Superior temporal gyrus (tissue), 1 donor: ENCODE data around the gene MCTP2.
"Not testable (repeated sequence)": the region's sequence is repeated elsewhere in the genome, so short reads cannot be mapped to it uniquely, and the experiment has no call there.

Experiments used
- DNase-seq: peaks from one replicate; pipeline ENCODE4 v3.0.0-alpha.2; 2016; ENCODE audit errors: extremely low spot score

Gene MCTP2

DNA sequence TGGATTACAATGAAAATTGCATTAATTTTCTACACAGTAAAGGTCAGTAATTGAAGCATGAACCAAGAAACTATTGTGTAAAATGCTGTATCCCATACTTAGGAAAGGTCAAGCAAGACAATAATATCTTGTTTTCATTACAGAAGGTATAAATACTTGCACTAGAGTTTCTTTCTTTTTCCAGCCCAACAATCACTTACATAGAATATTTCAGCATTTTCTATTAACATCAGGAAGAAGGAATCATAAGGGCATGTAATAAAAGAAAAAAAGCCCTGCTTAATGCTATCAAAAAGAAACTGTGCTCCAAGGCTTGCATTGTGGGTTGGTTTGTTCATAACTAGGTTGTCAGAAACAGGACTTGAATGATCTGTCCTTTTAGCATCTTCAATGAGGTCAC is 215.1 kb downstream of the MCTP2 start:
- no peak for DNase-seq

DNA sequence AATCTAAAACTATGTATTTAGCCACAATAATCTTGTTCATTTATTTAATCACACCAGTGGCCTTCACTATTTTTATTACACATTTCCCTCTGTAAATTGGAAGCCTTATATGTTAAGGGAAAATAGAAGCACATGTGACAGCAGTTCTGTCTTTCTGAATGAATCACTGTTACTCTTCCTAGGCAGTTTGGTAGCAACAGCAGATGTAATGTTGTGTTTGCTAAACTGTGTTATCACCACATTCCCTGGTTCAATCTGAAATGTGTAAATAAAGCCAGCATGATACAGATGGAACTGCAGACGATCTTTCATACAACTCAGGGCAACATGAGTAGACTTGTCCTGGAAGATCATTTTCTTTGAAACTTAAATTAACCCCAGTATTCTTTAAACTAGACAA is 220.1 kb downstream of the MCTP2 start:
- no peak for DNase-seq

DNA sequence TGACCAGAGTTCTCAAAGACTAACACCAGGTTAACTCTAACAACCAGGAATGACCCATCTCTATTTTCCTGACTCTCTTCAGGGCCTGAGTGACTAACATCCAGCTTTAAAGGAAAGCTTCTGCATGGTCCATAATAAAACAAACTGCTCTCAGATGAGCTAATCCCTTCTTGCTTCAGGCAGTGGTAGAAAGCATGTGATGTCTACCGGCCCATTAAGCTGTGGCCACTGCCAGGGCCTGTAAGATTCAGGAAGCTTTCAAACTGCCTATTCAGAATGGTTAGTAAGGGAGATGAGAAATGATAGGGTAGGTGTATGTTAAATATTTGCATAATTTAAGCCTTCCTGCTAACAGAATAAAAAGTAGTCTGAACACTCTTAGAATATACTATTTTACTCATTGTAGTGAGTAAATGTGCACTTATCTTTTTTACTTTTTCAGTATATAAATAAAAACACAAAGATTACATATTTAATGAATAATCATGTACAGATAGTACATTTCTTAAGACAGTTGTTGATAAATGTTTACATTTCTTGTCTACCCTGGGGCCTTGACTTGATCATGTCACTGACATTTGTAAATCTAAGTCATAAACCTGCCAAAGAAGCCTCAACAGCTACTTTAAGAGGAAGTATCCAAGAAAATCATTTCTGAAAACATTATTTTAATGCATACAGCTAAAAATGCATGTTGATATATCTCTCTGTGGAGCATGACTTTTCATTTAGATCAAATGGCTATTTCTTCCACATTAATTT is 222.0 kb downstream of the MCTP2 start:
- DNase-seq: no peak

DNA sequence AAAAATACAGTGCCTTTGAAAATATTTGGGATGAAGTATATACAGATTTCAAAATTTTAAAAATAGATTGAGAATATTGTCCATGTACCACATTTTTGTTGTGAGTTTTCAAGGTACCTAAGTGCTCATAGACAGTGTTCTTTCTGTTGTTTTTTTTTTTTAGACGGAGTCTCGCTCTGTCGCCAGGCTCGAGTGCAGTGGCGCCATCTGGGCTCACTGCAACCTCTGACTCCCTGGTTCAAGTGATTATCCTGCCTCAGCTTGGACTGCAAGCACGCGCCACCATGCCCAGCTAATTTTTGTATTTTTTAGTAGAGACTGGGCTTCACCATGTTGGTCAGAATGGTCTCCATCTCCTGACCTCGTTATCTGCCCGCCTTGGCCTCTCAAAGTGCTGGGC is 223.9 kb downstream of the MCTP2 start:
- DNase-seq: no peak

DNA sequence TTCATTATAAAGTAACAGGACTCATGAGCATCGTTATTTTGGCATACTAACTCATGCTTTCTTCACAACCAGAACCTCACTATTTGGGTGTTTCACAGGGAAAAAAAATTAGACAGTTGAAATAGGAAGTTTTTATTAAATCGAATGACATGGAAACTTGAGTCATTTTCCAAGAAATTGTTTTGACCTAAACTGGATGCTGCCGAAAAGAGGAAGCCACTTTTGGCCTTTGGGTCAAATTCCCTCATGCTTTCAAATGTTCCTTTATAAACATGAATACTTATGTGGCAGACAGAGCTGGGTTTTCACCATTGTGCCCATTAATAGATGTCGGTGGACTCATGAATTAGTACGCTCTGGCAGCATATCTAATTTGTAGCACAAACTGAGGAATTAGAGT is 224.9 kb downstream of the MCTP2 start:
- no peak for DNase-seq

DNA sequence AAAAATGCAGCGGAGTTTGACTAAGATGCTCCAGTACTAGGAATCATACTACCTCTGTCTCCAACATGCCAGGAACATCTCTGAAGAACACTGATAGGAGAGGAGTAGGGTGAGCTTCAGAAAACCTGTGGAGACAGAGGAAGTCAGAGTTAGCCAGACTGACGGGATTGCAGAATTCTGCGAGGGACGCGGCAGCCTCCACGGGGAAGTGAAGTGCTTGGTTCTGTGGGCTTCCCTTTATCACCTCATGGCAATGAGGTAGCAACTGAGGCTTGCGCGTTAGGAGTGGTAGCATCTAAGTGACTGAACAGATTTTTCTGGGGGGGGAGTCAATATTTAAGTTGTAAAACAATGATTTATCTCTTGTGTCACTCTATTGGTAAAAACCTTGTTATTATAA is 226.3 kb downstream of the MCTP2 start:
- no peak for DNase-seq

DNA sequence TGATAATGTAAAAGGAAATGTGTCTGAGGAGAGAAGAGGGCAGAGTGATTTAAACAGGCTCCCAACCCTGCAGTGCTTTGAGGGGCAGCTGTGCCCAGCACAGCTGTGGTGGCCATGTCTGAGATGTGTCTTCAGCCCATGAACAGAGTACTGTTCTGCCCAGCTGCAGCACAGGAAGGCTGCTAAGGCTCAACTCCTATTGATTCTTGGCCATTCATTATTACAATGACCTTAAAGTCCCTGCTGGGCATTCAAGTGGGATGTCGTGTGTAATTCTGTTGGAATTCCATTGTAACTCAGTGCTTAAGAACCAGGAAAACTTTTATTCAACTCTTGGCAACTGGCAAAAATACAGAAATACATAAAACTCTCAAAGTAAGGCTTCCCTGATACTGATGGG is 229.3 kb downstream of the MCTP2 start:
- no peak for DNase-seq

DNA sequence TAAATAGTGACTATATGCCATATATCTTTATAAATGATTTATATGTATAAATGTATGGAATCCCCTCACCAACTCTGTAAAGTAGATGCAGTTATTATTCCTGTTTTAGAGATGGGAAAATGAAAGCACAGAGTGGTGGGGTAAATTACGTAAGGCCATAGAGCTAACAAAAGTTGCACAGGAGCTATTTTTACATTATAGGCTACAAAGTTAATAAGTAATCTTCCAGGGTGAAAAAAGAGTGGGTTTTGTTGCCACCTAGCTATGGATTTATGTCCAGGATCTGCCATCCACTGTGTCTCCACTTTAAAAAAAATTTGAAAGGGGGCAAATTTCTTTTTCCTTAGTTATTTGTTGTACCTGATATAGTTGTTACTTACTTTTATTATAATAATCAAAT is 235.7 kb downstream of the MCTP2 start:
- no peak for DNase-seq

DNA sequence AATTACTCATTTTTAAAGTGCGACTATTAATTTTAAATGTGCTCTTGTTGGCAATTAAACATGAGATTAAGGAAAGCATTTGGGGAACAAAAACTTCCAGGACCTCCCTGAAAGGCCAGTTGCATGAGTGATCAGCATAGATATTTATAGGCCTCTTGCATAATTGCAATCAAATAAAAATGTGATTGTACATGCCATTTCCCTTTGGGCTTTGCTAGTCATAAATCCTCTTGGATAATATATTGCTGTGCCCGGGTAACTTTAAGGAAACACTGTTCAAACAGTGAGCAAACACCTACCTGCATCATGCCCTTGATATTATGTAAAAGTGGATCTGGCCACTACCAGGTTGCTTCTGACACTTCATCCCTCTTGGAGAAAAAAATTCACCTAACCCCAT is 239.1 kb downstream of the MCTP2 start:
- no peak for DNase-seq

DNA sequence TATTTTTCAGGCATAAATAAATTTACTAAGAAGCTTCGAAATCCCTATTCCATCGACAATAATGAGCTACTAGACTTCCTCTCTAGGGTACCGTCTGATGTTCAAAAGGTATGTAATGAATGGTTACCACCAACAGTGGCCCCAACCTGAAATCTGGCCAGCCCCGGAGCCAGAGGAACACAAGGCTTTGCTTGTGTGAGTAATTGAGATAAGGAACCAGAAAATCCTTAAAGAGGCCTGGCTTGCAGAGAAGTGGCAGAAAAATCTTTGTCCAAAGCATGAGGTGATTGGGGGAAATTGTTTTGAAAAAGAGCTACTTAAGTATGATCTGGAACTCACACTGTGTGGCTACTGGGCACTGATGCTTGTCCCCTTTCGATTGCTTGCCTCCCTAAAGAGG is 245.3 kb downstream of the MCTP2 start:
- DNase-seq: no peak

DNA sequence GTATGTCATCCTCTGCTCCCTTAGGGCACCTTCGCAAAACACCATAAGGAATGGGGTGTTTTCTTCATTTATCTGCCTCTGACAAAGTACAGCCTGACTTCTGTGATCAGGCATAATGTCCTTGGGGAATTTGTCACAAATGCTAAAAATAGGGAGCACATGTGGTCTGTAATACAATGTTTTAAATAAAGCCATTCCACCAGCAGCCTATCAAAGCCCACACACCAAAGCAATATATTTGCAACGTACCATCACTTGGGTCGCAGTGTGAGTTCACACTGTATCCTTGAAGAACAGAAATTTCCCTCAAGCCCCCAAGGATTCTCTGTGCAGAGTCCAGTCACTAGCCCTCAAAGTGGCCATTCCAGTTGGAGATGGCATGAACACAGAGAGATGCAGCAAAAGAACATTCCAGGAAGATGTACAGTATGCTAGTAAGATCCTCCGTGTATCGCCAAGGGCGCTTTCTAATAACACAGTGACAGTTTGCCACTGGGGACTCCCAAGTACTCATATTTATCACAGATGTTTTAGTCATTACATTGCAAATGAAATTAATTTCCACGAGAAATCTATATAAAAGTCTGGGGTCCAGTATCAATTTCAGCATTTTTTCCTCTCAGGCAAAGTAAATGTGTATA is 246.7 kb downstream of the MCTP2 start:
- DNase-seq: no peak

DNA sequence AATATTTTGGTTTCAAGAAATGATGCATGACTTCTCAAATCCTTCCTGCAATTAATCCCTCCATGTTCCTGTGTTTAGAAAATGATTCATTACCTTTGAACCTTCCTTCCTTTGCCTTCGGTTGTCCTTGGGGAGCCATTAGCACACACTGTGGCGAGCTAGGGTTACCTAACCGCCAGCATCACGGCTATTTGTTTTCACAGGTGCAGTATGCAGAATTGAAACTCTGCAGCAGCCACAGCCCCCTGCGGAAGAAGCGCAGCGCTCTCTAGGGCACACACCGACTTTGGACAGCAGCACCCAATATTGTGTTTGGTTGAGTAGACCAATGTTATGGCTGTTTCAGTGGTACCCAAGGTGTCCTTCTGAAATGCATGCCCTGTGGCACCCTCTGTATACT is 247.4 kb downstream of the MCTP2 start:
- DNase-seq: no peak

DNA sequence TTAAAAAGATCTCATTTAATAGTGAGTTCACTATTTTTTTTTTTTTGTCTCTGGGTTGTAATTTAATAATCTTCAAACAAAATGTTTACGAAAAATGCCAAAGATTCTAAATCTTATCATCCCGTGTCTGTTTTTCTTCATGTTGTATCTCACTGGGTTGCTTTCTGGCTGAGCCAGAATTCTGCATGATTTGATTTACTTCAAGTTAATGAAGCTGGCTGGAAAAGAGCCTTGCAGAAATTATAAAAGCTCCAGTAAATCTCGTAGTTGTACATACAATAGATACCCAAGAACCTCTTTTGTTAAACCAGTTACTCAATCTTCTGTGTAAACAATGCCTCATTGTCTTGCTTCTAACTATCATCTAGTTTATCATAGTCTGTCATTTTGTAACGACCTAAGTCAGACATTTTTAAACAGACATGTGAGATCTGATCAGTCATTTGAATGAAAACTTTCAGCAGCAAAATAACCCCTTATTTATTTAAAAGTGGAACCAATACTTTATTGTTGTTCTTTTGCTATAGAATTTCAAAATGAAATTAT is 249.0 kb downstream of the MCTP2 start:
- no peak for DNase-seq

DNA sequence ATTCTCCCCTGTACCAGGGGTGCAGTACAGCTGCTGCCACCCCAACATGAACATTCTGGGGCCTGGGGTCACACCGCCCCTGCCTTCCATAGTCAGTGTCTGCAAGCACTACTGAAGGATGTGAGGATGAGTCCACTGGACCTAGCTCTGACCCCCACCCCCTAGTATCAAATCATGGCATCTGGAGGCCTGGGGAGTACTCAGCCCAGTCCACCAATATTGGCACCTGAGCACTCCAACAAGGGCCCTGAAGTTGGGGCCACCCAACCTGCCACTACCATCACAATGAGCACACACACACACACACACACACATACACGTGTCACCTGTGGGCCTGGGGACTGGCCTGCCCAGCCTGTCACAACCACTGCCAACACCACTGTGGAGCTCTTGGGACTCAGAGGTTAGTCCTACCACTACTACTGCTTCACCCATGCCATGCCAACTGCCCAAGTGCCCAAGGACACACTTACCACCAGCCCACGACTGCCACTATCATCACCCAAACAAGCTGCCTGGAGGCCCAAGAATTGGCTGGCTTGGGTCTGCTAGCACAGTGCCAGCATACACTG is 253.9 kb downstream of the MCTP2 start:
- no peak for DNase-seq

DNA sequence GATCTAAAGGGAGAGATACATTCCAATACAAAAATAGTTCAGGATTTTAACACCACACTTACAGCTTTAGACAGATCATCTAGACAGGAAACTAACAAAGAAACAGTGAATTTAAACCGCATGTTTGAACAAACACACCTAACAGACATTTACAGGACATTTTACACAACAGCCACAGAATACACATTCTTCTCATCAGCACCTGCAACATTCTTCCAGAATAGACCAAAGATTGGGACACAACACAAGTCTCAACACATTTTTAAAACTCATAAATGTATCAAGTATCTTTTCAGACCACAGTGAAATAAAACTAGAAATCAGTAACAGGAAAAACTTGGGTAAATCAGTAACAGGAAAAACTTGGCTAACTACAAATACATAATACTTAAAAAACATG is 256.3 kb downstream of the MCTP2 start:
- DNase-seq: no peak

DNA sequence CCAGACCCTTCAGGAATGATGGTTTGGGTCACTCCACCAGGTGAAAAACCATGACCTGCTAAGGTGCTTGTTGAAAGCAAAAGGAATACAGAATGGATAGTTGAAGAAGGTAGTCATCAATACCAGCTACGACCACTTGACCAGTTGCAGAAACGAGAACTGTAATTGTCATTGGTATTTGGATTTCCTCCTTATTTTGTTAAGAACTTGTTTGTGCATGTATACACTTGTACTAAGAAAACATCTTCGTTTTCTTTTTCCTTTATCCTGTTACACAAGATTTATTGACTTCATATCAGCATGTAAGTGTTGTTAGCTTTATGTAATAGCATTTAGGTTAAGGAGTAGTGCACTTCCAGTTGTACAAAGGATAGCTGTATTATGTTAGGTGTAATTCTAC is 261.8 kb downstream of the MCTP2 start:
- DNase-seq: no peak

DNA sequence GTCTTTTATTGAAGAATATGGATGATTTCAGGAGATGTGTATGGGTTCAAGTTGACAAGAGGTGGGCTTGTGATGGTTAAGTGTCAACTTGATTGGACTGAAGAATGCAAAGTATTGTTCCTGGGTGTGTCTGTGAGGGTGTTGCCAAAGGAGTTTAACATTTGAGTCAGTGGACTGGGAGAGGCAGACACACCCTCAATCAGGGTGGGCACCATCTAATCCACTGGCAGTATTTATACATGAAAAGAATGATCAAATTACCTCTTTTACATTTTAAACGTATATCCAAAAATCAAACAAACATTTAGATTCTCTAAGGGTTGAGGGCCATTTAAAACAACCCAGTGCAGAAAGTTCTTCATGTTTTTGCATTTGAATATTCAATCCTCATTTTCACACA is 262.2 kb downstream of the MCTP2 start:
- DNase-seq: not testable (repeated sequence)

DNA sequence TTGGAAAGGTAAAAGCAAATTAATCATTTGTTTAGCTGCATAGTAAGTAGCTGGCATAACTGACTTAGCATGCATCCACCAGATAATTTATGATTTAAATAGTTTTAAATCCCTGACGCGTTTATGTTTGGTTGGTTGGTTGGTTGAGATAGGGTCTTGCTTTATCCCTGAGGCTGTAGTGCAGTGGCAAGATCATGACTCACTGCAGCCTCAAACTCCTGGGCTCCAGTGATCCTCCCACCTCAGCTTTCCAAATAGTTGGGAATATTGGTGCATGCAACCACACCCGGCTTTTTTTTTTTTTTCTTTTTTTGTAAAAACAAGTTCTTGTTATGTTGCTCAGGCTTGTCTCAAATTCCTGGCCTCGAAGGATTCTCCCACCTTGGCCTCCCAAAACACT is 263.4 kb downstream of the MCTP2 start:
- no peak for DNase-seq

DNA sequence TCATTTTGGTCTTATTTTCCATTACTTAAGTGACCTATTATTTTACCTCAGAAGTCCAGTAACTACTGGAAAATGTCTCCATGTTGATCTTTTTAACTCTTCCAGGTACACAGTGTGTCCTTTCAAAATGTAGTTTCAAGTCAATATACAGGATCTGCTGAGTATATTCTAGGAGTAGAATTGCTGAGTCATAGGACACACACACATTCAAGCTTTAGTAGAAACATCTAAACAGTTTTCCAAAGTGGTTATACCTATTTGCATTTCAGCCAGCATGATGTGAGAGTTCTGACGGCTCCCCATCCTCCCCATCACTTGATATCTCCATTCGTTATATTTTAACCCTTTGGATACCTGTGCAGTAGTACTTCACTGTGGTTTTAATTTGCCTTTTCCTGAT is 271.9 kb downstream of the MCTP2 start:
- DNase-seq: no peak

DNA sequence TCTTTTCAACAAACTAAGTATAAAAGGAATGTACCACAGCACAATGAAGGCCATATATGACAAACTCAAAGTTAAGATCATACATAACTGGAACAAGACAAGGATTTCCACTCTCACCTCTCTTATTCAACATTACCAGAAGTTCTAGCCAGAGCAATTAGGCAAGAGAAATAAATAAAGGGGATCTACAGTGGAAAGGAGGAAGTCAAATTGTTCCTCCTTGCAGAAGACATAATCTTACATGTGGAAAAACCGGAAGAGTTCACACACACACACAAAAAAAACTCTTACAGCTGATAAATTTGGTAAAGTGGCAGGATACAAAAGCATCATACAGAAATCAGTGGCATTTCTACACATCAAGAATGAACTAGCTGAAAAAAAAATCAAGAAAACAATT is 277.9 kb downstream of the MCTP2 start:
- no peak for DNase-seq

DNA sequence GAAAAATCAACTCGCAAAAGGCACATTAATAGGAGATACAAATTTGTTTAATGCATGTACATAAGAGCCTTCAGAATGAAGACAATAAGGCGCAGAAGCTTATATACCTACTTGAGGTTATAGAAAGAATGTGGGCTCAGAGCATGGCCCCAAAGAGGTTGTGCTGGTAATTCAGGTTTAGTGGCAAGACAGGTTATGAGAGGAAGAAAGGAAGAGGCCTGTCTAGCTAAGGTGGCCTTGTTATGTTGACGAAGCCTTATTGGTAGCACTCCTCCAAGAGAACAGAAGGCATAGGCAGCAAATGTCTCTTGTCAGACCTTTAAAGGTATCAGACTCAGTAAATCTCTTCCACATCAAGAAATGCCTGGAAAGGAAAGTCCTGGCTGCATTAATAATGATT is 290.8 kb downstream of the MCTP2 start:
- no peak for DNase-seq

DNA sequence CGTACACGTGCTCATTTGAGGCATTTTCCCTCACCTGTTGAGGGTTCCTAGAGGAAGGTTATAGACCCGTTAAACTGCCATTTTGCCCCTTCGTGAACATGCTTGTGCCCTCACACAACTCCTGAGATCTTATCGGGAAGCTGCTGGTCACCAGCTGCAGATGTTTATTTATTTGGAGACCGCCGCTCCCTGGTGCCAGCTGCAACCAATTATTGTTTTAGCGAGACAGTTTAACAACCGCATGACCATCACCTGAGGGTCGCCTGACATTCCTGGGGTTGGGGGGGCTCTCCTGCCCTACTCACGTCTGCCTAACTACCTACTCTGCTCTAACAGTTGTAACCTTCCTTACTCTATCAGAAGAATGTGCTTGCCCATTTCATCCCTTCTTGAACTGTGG is 292.5 kb downstream of the MCTP2 start:
- no peak for DNase-seq

DNA sequence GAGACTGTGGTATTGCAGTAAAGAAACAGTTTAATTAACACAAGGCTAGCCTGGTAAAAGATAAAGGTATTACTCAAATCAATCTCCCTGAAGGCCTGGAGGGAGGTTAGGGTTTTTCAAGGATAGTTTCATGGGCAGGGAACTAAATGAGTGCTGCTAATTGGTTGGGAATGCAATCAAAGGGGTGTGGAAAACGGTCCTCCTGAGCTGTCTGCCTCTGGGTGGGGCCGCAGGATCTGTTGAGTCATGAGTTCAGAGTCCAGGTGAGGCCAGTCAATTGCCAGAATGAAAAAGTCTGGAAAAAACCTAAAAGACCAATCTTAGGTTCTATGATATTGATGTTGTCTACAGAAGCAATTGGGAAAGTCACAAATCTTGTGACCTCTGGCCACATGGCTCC is 293.2 kb downstream of the MCTP2 start:
- no peak for DNase-seq
